NCI-H2107 treated with DMSO at 0.1 percent for 48 hours (cell line): Measurements from ENCODE around the gene AFF3.
"Not testable (repeated sequence)": the region's sequence is repeated elsewhere in the genome, so short reads cannot be mapped to it uniquely, and the experiment has no call there.

Source experiments
- DNase-seq: peaks from one replicate; lab custom pipeline; 2025; ENCODE audit not compliant: unreplicated experiment; lab: John Stamatoyannopoulos, UW

The AFF3 gene

DNA sequence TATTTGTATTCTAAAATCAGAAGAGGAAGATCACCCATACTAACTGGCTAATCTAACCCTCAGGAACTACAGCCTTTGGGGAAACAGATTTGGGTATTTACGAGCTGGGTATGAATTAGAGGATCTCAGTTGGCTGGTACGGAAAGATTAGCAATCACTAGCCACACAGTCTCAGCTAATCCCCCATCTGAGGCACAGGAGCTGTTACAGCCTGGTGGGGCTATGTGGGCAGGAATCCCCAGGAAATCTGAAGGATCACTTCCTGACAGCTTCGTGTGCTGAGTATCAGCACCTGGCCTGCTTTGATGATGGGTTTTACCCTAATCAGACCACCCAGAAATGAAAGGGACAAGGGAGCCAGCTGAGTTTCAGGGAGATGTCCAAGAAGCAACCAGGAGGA lies 206.3 kb downstream of the AFF3 start:
- no peak for DNase-seq

DNA sequence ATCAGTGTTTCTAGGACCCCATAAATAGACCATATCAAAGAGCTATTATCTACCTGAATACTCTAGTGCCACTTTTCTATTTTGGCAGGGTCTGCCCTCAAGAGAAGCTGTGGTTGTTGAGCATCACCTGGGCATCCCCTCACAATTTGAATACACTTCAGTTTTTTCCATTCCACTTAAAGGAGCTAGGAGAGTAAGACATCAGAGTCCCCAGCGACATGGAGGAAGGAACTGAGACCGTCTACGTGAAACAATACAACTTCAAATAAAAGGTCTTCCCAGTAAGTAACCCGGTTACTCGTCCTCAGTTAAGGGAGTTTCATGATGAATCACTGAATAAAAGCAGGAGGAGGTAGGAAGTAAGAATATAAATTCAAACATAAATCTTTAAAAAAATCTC lies 206.7 kb downstream of the AFF3 start:
- no peak for DNase-seq

DNA sequence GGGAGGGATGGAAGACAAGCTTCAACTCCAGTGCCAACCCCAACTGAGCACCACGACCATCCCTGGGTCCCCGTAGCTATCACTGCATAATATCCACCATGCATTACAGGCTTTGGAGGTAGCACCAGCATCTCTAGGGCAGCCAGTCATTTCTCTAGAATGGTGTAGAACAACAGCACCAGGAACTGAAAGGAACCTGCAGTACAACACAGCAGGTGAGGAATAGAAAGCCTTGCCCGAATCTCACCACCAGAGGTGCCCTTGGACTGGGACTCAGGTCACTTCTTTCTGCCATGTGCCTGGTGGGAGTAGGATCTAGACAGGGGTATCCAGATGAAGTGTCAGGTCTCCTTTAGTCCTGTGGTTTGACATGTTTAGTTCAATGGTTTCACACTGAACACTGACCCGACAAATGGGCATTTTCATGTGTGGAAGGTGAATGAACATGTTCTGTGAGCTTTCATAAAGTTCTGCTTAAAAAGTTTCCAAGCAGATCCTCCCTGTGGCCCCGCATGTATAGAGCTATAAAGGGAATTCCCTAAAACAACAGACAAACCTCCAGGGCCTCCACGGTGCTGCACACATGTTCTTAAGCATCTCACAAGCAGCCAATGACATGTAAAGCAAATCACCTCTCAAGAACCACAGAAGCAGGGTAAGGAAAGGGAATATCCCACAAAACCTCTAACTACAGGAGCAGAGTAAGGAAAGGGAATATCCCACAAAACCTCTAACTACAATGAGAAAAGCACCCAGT lies 208.3 kb downstream of the AFF3 start:
- DNase-seq: no peak

DNA sequence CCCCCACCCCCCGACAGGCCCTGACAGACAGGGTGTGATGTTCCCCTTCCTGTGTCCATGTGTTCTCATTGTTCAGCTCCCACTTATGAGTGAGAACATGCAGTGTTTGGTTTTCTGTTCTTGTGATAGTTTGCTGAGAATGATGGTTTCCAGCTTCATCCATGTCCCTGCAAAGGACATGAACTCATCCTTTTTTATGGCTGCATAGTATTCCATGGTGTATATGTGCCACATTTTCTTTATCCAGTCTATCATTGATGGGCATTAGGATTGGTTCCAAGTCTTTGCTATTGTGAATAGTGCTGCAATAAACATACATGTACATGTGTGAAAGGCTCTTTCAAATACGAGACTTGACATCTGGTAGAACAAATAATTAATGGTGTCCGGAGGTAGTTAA lies 208.9 kb downstream of the AFF3 start:
- DNase-seq: not testable (repeated sequence)

DNA sequence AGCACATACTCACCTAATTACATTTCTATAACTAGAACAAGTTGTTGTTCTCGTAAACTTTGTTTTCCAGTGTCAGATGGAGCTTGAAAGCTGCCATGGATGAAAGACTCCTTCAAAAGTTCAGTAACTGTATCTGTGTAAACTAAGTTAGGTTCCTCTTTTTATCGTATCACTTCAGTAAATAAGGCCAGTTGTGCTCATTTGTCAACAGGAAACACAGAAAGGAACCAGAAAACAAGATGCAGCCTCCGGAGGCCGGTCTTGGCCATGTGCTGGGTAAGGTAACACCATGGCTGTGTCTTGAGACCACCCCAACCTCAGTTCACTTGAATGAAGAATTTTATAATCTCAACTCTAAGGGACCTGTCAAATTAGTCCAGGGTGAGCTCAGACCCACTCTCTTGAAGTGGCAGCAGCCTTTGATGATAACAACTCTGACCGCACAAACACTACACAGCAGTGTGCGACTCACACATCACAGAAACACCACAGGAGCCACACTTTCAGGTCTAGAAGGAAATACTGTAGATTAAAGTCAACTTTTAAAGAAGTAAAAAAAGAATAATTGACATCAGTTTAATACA lies 213.8 kb downstream of the AFF3 start:
- DNase-seq: no peak

DNA sequence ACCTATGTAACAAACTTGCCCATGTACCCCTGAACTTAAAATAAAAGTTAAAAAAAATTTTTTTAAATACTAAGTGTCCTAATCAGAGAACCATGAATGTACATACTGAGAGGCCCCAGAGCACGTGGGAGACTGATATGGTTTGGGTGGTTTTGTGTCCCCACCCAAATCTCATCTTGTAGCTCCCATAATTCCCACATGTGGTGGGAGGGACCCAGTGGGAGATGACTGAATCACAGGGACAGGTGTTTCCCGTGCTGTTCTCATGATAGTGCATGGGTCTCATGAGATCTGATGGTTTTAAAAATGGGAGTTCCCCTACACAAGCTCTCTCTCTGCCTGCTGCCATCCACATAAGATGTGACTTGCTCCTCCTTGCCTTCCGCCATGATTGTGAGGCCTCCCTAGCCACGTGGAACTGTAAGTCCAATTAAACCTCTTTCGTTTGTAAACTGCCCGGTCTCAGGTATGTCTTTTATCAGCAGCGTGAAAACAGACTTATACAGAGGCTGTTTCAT lies 214.6 kb downstream of the AFF3 start:
- not testable (repeated sequence) for DNase-seq

DNA sequence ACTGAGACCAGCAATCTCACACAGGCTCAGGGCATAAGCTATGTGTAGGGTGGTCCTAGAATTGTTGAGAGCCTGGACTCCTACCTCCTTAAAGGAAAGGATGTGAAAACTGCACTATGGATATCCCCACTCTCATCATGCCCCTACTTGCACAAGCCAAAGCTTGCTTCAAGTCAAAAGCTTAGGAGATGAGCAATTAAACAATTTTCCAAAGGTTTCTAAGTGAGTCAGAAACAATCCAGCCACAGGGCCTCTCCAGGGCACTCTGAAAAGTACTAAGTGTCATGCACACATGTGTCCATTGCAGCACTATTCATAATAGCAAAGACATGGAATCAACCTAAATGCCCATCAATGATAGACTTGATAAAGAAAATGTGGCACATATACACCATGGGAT lies 215.4 kb downstream of the AFF3 start:
- DNase-seq: no peak

DNA sequence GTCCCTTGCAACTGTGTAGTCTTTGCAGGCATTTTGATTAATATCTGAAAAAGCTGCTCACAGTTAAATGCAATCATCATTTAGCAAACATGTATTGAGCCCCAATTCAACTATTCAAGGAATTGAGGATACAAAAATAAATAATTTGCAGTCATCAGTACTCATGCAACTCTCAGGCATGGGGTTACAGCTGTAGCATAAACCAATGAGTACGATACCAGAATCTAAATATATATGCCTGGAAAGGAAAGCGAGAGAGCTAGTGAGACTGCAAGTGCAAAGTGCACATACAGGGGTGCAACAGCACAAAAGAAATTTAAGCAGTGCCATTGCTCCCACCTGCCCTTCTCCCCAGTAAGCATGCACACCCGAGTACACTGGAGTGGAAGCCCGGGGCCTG lies 216.4 kb downstream of the AFF3 start:
- DNase-seq: no peak

DNA sequence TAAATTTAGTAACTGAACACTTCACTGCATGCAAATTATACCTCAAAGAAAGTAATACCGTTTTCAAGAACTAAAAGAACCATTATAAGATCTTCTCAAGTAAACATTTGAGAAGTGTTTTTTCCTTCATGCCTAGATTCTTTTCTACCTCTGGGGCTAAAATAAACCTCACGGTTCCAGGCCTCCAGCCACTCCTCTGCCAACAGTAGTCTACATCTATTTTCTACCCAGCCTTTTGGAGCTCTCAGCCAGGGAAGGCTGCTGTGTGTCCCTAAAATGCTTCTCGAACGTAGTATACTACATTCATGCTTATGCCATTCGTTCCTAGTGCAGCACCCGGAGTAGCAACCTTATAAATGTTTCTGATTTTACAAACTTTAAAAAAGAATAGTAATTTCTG lies 219.7 kb downstream of the AFF3 start:
- no peak for DNase-seq

DNA sequence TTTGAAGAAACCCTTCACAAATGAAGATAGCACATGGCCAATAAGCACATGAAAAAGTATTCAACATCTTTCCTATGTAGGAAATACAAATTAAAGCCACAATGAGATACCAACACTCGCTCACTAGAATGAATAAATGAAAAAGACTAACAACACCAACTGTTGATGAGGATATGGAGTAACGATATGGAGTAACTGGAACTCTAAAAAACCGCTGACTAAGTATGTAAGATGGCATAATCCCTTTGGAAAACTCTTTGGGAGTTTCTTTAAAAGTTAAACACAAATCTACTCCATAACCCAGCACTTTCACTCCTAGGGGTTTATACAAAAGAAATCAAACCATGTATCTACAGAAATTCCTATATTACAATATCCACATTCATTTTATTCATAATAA lies 220.5 kb downstream of the AFF3 start:
- no peak for DNase-seq

DNA sequence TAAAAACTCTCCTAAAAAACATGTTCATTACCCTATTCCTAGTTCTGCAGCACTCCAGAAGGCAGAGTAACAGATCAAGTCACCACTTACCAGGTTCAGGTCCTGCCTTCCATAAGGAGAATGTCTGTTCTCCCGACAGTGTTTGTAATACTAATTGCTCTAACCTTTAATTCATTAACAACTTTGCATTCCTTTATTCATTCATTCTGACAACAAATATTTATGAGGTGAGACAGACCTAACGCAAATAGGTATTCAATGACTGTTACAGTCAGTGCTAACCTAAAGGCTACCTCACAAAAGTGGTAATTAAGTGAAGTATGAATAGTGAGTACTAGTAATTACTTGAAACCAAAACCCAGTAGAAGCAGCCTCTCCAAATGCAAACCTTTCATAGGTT lies 224.0 kb downstream of the AFF3 start:
- no peak for DNase-seq

DNA sequence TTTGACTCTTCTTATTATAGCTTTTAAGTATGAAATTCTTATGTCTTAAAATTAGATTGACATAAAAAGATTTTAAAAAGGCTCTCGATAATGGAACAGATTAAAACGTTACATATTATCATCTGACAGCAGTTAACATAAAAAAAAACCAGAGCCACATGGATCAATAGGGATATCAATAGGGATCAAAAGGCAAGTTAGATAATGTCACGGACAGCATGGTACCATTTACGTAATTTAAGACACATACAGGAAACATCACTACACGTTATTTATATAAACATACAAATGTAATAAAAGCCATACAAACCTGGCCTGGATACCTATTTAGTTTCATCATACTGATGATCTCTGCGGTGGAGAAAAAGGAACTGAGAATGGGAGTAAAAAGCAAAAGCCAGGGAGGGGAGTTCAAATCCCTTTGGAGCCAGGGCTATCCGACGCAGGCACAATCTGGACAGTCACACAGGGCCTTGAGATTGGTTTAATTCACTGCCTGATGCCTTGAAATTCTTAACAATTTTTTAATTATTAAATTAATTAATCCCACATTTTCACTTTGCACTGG lies 227.2 kb downstream of the AFF3 start:
- DNase-seq: no peak

DNA sequence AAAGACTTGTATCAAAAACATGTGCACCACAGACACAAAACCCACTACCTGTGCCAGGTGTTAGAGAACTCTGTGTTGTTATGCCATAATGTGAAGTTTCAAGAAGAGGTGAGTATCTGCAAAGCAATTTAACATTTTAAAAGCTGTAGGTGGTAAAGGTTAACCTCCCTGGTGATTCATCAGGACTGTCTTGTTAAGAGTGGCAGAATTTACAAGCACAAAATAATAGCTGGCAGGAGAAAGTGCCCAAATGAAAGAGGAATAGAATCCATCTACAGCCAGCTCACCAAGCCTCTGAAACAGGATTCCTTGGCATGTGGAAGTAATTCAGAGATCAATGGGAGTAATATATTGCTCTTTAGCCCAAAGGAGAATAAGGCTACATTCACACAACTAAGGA lies 230.7 kb downstream of the AFF3 start:
- DNase-seq: no peak

DNA sequence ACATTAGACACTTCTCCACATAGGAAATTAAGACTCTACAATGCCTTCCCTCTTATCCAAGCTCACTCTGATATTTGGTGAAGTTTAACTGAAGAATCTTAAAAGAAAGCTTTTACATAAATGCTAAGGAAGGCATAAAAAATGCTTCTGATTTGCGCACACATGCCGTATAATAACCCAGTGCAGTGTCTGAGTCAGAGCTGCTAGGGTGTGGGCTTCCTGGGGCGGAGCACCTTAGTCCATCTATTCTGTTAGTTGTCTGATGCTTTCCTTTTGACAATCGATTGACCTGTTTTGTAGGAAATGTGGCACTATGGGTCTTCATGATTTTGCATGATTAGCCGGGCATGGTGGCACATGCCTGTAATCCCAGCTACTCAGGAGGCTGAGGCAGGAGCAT lies 231.5 kb downstream of the AFF3 start:
- DNase-seq: no peak

DNA sequence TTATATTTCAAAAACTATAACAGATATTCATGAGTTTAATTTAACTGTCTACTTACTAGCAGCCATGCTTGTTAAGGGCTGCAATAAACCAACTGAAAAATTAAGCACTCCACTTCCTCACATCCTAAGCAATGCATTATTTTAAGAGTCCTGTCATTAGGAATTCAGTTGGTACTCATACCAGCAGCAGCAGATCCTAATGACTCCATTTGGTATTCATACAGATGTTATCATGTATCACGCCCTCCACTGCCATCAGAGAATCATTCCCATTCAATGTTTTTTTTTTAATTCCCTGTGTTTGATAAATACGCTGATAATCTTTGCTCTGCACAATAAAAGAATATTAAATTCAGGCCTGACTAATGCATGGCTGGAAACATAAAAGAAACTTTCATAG lies 236.8 kb downstream of the AFF3 start:
- no peak for DNase-seq

DNA sequence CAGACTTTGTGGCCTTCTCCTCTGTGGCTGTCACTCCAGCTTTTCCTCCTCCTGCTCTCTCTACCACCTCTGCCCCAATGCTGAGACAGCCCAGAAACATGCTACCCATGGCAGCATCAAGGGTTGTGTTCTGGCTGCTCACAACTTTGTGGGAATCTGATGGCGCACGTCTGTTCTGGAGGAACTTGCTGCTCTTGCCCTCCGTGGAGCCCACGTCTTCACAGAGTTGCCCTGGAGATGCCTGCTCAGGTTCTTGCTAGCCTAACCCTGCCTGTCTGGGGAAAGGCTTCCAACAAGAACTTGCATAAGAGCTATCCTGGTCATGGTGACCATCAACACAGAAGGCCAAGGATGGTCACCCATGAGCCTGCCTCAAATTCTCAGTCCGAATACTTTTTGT lies 237.4 kb downstream of the AFF3 start:
- no peak for DNase-seq

DNA sequence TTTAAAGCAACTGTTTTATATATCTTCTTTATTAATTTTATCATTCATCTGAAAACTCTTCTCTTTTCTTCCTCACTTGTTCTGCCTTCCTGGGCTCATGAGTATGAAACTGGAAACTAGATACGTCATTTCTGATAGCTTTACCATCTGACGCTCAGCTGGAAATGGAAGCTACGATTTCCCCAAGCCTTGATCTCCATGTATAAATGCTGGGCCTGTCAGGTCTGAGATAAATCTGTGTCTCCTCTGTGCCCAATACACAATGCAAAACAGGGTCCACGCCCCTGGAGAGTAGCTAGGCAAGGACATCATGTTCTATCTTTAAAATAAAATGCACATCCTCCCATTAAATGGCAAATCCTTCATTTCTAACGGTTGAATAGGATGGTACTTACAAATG lies 238.4 kb downstream of the AFF3 start:
- DNase-seq: no peak

DNA sequence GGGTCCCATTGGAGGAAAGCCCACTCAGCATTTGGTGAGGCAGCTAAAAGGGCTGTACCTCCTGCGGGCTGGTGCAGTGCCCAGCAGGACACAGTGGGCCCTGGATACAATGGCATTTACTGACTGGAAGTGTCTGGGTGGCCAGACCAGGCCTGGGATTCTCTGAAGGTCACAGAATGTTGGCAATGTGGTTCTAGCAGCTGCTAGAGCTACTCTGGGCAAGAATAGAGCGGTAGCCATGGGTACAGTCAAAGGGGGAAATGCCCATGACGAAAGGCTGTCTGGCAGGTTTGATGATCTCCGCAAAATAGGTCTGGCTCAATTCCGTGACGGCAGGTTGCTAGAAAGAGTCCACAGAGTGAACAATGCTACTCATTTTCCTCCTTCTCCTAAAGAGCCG lies 241.8 kb downstream of the AFF3 start:
- no peak for DNase-seq

DNA sequence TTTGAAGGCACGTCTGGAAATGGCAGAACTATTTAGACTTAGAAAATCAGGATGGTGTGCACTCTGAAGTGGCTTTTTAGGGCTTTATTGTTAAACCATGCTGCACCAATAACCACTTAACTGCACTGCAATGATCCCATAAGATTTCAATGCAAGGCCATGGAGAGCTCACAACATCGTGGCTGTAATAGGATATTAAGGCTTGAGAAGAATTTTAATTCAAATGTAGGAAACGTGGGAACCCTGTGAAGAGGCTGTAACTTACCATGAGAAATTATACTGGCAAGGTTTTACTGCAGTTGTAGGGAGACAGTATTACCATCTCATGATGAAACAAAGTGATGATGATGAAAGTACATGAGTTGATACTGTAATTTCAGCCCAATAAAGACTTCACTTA lies 242.5 kb downstream of the AFF3 start:
- peak; percentile 41 for DNase-seq

DNA sequence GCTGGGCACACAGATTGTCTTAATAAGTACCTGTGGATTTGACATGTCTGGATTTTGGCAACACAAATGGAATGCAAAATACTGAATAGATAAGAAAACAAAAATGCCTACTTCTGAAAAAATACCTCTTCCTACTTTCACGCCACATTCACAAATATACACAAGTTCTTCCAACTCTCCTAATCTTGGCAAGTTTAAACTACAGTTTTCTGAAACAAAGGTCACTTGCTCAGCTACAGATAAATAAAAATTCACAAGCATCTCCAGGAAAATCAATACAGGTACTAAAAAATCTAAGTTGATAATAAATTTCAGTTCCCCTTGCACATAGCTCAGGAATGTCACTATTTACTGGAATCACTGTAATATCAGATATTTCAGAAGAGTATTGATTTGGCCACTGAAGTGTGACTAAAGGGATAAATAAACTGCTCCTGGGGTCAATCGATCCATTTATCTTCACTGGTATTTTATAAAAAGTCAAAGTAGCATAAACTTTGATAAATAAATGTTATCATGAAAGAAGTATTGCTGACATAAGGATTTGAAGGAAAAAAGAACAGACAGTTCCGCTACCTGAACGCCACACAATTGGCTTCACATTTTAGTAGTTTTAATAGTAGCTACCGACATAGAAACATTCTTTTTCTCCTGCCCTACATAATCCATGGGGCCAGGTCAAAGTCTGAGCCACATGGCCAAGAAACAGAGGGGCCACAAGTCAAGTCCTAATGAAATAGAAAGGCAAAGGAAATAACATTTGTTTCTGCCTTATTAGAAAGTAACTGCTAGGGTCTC lies 243.1 kb downstream of the AFF3 start:
- no peak for DNase-seq

DNA sequence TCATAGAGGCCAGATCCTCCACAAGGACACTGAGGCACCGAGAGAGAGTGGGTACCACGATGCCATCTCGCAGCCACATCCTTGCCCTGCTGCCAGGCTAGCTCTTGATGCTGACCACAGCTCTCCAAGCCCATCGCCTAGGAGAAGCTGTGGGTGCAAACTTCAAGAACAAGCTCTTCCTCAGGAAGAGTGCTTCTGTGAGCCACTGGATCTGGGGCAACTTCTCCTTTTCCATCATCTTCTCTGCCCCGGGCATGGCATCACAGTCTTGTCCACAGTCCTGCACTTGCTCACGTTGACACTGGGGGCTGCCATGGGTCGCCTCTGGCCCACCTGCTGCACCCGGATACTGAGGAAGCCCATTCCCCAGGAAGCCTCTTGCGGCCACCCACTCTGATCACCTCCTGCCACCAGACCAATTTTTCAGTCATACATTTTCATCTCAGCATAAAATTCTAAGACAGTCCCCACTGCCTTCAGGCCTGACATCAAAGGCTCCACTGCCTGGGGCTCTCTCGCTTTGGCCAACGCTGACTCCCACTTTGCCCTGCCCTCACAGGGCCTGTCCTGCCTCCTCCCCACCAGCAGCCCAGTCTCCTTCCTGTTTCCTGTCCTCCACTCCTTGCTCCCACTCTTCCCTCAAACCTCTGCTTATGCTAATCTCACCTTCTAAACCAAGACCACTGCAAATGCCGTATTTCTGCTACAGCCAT lies 243.9 kb downstream of the AFF3 start:
- no peak for DNase-seq
